Right lobe of liver (tissue), 6 donors: Measurements from ENCODE around the gene EPB41. TPM values are rescaled to one million over a fixed set of nuclear protein-coding genes. Genes with fewer than 3 reads are reported as not detected.

Experiments used
- ATAC-seq, 4 donors: fragments of 200-7000 bp; cut with Tn5 transposase; one replicate each; pipeline ENCODE4 v1.9.1; 2020; ENCODE audit warnings: mild to moderate bottlenecking in 4 of 4, moderate library complexity in 4 of 4
- DNase-seq, 3 donors: peaks; one replicate each; pipeline ENCODE4 v3.0.0-alpha.2; 2020
- H3K27ac ChIP-seq, 3 donors: fragments of 200-600 bp; one replicate each; pipeline ENCODE4 v1.8.0; 2022
- H3K27me3 ChIP-seq, 2 donors: fragments of 200-600 bp; one replicate each; pipeline ENCODE4 v1.8.0; 2022
- H3K36me3 ChIP-seq, 4 donors: fragments of 200-600 bp; sonication (generic) in 1 of 4; one replicate each; pipeline versions ENCODE4 v1.5.1 to v1.8.0; 2017 to 2022; ENCODE audit warnings: control low read depth in 1 of 4
- H3K4me1 ChIP-seq, 4 donors: fragments of 200-600 bp; sonication (generic) in 1 of 4; one replicate each; pipeline versions ENCODE4 v1.5.1 to v1.8.0; 2017 to 2022; ENCODE audit warnings: control low read depth in 1 of 4
- H3K4me3 ChIP-seq, 3 donors: fragments of 200-600 bp; one replicate each; pipeline ENCODE4 v1.8.0; 2022
- H3K9me3 ChIP-seq, 4 donors: fragments of 200-600 bp; sonication (generic) in 1 of 4; one replicate each; pipeline versions ENCODE4 v1.5.1 to v1.8.0; 2017 to 2022; ENCODE audit warnings: control low read depth in 1 of 4
- CTCF ChIP-seq, 4 donors: fragments of 200-600 bp in 3 of 4; fragments of 450-650 bp in 1 of 4; IDR thresholded peaks; one replicate each; pipeline versions ENCODE4 v1.5.1 to v1.8.0; 2016 to 2022; ENCODE audit warnings: antibody characterized with exemption in 4 of 4, mild to moderate bottlenecking in 2 of 4
- POLR2A ChIP-seq: fragments of 450-650 bp; IDR thresholded peaks from one replicate; pipeline ENCODE4 v1.6.1; 2017; ENCODE audit warnings: antibody characterized with exemption, mild to moderate bottlenecking
- WGBS: methylation state at CpG from one replicate; pipeline ENCODE4 v1.1.6; 2018; ENCODE audit warnings: low coverage, low lambda C conversion rate; ENCODE audit not compliant: insufficient coverage; ENCODE audit errors: missing lambda C conversion rate; 5-methylcytosine and 5-hydroxymethylcytosine counted together
- intact Hi-C, 2 donors: fragments of 100-400 bp; cut with DNase I; formaldehyde crosslinking; loops; one replicate each; pipeline versions ENCODE4 v1.11.2 to v1.14.1; 2022
- small RNA-seq, 2 experiments: library from RNA; depleted of rRNA; stranded (forward); fragments of <200 nt; gene quantifications; one replicate each; pipeline ENCODE3, GENCODE V24; 2016
- total RNA-seq, 6 experiments: library from RNA; depleted of rRNA in 2 of 6; stranded (reverse); fragments of >200 nt in 2 of 6; fragmentation: NEBNext Ultra II Directional in 3 of 6; extraction: Animal tissue kit (Norgen Biotek cat#: 25700) in 3 of 6; gene quantifications; one replicate each; pipeline versions ENCODE4 v1.1.0 to v1.2.4, GENCODE V29; 2016 to 2023
- donor health status: DM: no; HTN: yes; CAD: no.
- donor health status: DM: no; HTN: no; CAD: no.
- donor health status: DM: no; HTN: no; CAD: no.
- donor health status: DM: no; HTN: yes; CAD: no.
- donor health status: DM: no; HTN: yes; CAD: no.

Gene EPB41
- total RNA-seq, 6 experiments from 2014 or later: 35.3 to 58.7 (median 49.2) TPM

GRCh38 chr1:29167904-29168303, 253.5 kb downstream of the EPB41 start:
- no peaks in the 10 kb centered on the region for H3K9me3 ChIP-seq
- peaks cover 0 to 31% (median 8%) of the 10 kb centered on the region in 4 donors for H3K36me3 ChIP-seq
- intact Hi-C loops: no loop called here
- no peak overlapping the region for H3K4me3 ChIP-seq
- no peak overlapping the region for H3K27ac ChIP-seq
- ATAC-seq (no peak), DNase-seq (no peak)
- WGBS: 99% methylated on average over 9 of the region's 9 CpGs
- H3K4me1 ChIP-seq: peaks cover 0 to 85% (median 32%) of the 10 kb centered on the region in 4 donors
- H3K27me3 ChIP-seq: no peaks in the 10 kb centered on the region
- TF ChIP-seq POLR2A (no peak), CTCF (IDR thresholded peaks at IDR 0.05) (no peak)

Small RNA genes lying within 50 kb of the gene (small RNA-seq; reads per million reads assigned to genes)
- gene RF00017: 0 reads per million in 2 experiments
- 0 reads per million in 2 experiments for gene RF00019

Other genes with a start within 250 kb of the EPB41 start
- gene GMEB1, start 245.8 kb upstream of the EPB41 start, total RNA-seq: 1 to 10 TPM; 2.8 to 5.7 (median 4.6) TPM
- 10 to 100 TPM; 21.8 to 43.2 (median 31.7) TPM for gene YTHDF2, start 177.6 kb upstream of the EPB41 start, total RNA-seq
- not detected for gene OPRD1, start 102.4 kb upstream of the EPB41 start, total RNA-seq
- 1 to 10 TPM in 4 of 6 experiments, under 1 TPM in 2; 0.83 to 4.5 (median 1.4) TPM for gene TMEM200B, start 209.3 kb downstream of the EPB41 start, total RNA-seq